Suprapubic skin (tissue), 4 donors: Measurements from ENCODE around the gene COPS7A.

ENCODE experiments used
- CTCF ChIP-seq, 2 donors: fragments of 200-600 bp in 1 of 2; fragments of 450-650 bp in 1 of 2; sonication (generic) in 1 of 2; IDR thresholded peaks; one replicate each; pipeline ENCODE4 v1.5.1; 2016 to 2019; ENCODE audit warnings: antibody characterized with exemption in 2 of 2, mild to moderate bottlenecking in 1 of 2, moderate library complexity in 1 of 2
- EP300 ChIP-seq: sonication (generic); formaldehyde crosslinking; IDR thresholded peaks from one replicate; pipeline ENCODE4 v1.6.1; 2017; ENCODE audit warnings: antibody characterized with exemption
- POLR2A ChIP-seq, 2 donors: fragments of 450-650 bp; IDR thresholded peaks; one replicate each; pipeline ENCODE4 v1.6.1; 2017; ENCODE audit warnings: antibody characterized with exemption in 2 of 2, mild to moderate bottlenecking in 2 of 2, moderate library complexity in 2 of 2
- POLR2AphosphoS5 ChIP-seq, 3 donors: sonication (generic); formaldehyde crosslinking; IDR thresholded peaks; one replicate each; pipeline ENCODE4 v1.6.1; 2017; ENCODE audit warnings: antibody characterized with exemption in 3 of 3

GRCh38 chr12:6757028-6757690, 33.3 kb downstream of the COPS7A start:
- TF ChIP-seq POLR2A (IDR thresholded peaks at IDR 0.05) = no peak
- no peak for TF ChIP-seq CTCF (IDR thresholded peaks at IDR 0.05)
- no peak for TF ChIP-seq POLR2AphosphoS5 (IDR thresholded peaks at IDR 0.05)
- TF ChIP-seq EP300 = no peak
